A549 (cell line): Measurements from ENCODE around the gene STX12. TPM values are rescaled to one million over a fixed set of nuclear protein-coding genes. Genes with fewer than 3 reads are reported as not detected.

Experiments
- ATAC-seq, 2 experiments: fragments of 200-7000 bp in 1 of 2; fragments of >200 bp in 1 of 2; cut with Nextera tagmentation in 1 of 2; cut with Tn5 transposase in 1 of 2; 3 replicates each; pipeline versions ENCODE4 v1.8.0 to v1.9.1; 2018 to 2020; ENCODE audit warnings: mild to moderate bottlenecking in 1 of 2, moderate library complexity in 1 of 2
- CTCF ChIA-PET: fragments of 300-600 bp; sonication (Branson Sonifier 250); formaldehyde crosslinking; extraction: SDS; loops from one replicate; lab custom pipeline; 2021; ENCODE audit warnings: antibody characterized with exemption, inconsistent platforms; lab: Yijun Ruan, JAX
- POLR2A ChIA-PET: fragments of 350-600 bp; formaldehyde crosslinking; extraction: SDS; loops from one replicate; lab custom pipeline; 2021; ENCODE audit warnings: antibody characterized with exemption, inconsistent platforms; lab: Yijun Ruan, JAX
- DNase-seq, 2 experiments: peaks; one replicate each; pipeline versions ENCODE4 v3.0.0 to v3.0.0-alpha.2; 2011 to 2016; ENCODE audit warnings: low read depth in 1 of 2, low spot score in 1 of 2
- FAIRE-seq: peaks from 2 replicates; lab custom pipeline; 2011; peaks lifted over from hg19 to GRCh38; lab: Jason Lieb, UNC
- H3K27ac ChIP-seq, 2 experiments: fragments of >200 bp; sonication (Bioruptor Twin); formaldehyde crosslinking; 3 replicates each; pipeline ENCODE4 v1.5.1; 2016 to 2017
- H3K4me1 ChIP-seq: fragments of >200 bp; sonication (Bioruptor Twin); formaldehyde crosslinking; 3 replicates; pipeline ENCODE4 v1.6.1; 2016
- H3K4me2 ChIP-seq: fragments of >200 bp; sonication (Bioruptor Twin); formaldehyde crosslinking; 3 replicates; pipeline ENCODE4 v1.6.1; 2016
- H3K4me3 ChIP-seq: fragments of >200 bp; sonication (Bioruptor Twin); formaldehyde crosslinking; 3 replicates; pipeline ENCODE4 v1.5.1; 2016
- H3K9me3 ChIP-seq: fragments of >200 bp; sonication (Bioruptor Twin); formaldehyde crosslinking; 3 replicates; pipeline ENCODE4 v1.6.1; 2016
- BHLHE40 ChIP-seq: IDR thresholded peaks from 2 replicates; pipeline ENCODE4 v1.6.1; 2012; ENCODE audit warnings: low read depth, low read length, inconsistent platforms
- CEBPB ChIP-seq, 2 experiments: fragments of >200 bp in 1 of 2; sonication (Bioruptor Twin) in 1 of 2; formaldehyde crosslinking in 1 of 2; IDR thresholded peaks; 2 replicates each; pipeline ENCODE4 v1.6.1; 2012 to 2016
- CHD4 ChIP-seq: fragments of 200-600 bp; sonication (generic); IDR thresholded peaks from 2 replicates; pipeline ENCODE4 v1.6.1; 2016; ENCODE audit warnings: antibody characterized with exemption, mild to moderate bottlenecking, borderline replicate concordance
- EHMT2 ChIP-seq: fragments of 200-600 bp; sonication (generic); IDR thresholded peaks from 2 replicates; pipeline ENCODE4 v1.6.1; 2016; ENCODE audit warnings: antibody characterized with exemption, low read depth, mild to moderate bottlenecking, moderate library complexity
- EP300 ChIP-seq, 2 experiments: fragments of >200 bp; sonication (Bioruptor Twin); formaldehyde crosslinking; IDR thresholded peaks; 2 replicates in 1 of 2; 3 replicates in 1 of 2; pipeline ENCODE4 v1.6.1; 2016 to 2017
- FOSB ChIP-seq: fragments of 250-450 bp; sonication (Bioruptor Pico); IDR thresholded peaks from 2 replicates; pipeline ENCODE4 v1.5.0; 2020; ENCODE audit warnings: mild to moderate bottlenecking, moderate library complexity
- GATA3 ChIP-seq: IDR thresholded peaks from 2 replicates; pipeline ENCODE4 v1.6.1; 2012; ENCODE audit warnings: borderline replicate concordance
- HEYL ChIP-seq: fragments of 250-450 bp; sonication (Bioruptor Pico); IDR thresholded peaks from 2 replicates; pipeline ENCODE4 v1.8.0; 2021; ENCODE audit warnings: mild to moderate bottlenecking, moderate library complexity
- HOXA7 ChIP-seq: fragments of 250-450 bp; sonication (Bioruptor Pico); IDR thresholded peaks from 2 replicates; pipeline ENCODE4 v1.5.0; 2020; ENCODE audit warnings: mild to moderate bottlenecking, moderate library complexity
- JUN ChIP-seq, 2 experiments: fragments of >200 bp; sonication (Bioruptor Twin); formaldehyde crosslinking; IDR thresholded peaks; 2 replicates in 1 of 2; 3 replicates in 1 of 2; pipeline ENCODE4 v1.6.1; 2016 to 2017
- JUNB ChIP-seq: fragments of >200 bp; sonication (Bioruptor Twin); formaldehyde crosslinking; IDR thresholded peaks from 2 replicates; pipeline ENCODE4 v1.6.1; 2016
- MAFK ChIP-seq: fragments of 450-650 bp; IDR thresholded peaks from 2 replicates; pipeline ENCODE4 v1.6.1; 2014; ENCODE audit not compliant: partially characterized antibody
- NFE2L2 ChIP-seq: fragments of 150-350 bp; conservative IDR thresholded peaks from 2 replicates; pipeline ENCODE4 v1.6.1; 2014; ENCODE audit warnings: low read length
- NPAS2 ChIP-seq: fragments of 250-450 bp; sonication (Bioruptor Pico); IDR thresholded peaks from 2 replicates; pipeline ENCODE4 v1.8.0; 2022; ENCODE audit warnings: mild to moderate bottlenecking, moderate library complexity, borderline replicate concordance
- NR3C1 ChIP-seq: fragments of >200 bp; sonication (Bioruptor Twin); formaldehyde crosslinking; IDR thresholded peaks from 3 replicates; pipeline ENCODE4 v1.6.1; 2017
- PHF8 ChIP-seq: fragments of 200-600 bp; sonication (generic); IDR thresholded peaks from 2 replicates; pipeline ENCODE4 v1.6.1; 2016; ENCODE audit warnings: low read depth, mild to moderate bottlenecking, antibody characterized with exemption, moderate library complexity, borderline replicate concordance
- POLR2A ChIP-seq: IDR thresholded peaks from 2 replicates; pipeline ENCODE4 v1.6.1; 2012; ENCODE audit warnings: mild to moderate bottlenecking, low read length
- RCOR1 ChIP-seq: fragments of 150-350 bp; IDR thresholded peaks from 2 replicates; pipeline ENCODE4 v1.6.1; 2014; ENCODE audit warnings: antibody characterized with exemption, low read length, low read depth
- SMC3 ChIP-seq: fragments of >200 bp; sonication (Bioruptor Twin); formaldehyde crosslinking; IDR thresholded peaks from 3 replicates; pipeline ENCODE4 v1.6.1; 2018; ENCODE audit warnings: inconsistent platforms
- SREBF2 ChIP-seq: fragments of 450-650 bp; IDR thresholded peaks from 2 replicates; pipeline ENCODE4 v1.6.1; 2014; ENCODE audit warnings: mild to moderate bottlenecking, moderate library complexity
- TFCP2L1 ChIP-seq: fragments of 250-450 bp; sonication (Bioruptor Pico); IDR thresholded peaks from 2 replicates; pipeline ENCODE4 v1.5.0; 2021; ENCODE audit warnings: mild to moderate bottlenecking
- ZFP36 ChIP-seq: fragments of 450-650 bp; IDR thresholded peaks from 2 replicates; pipeline ENCODE4 v1.6.1; 2014; ENCODE audit warnings: borderline replicate concordance; ENCODE audit not compliant: partially characterized antibody
- ZSCAN20 ChIP-seq: fragments of 250-450 bp; sonication (Bioruptor Pico); IDR thresholded peaks from 2 replicates; pipeline ENCODE4 v1.8.0; 2022; ENCODE audit warnings: mild to moderate bottlenecking, moderate library complexity
- WGBS: methylation state at CpG from one replicate; pipeline ENCODE4 v1.1.6; 2017; ENCODE audit errors: missing lambda C conversion rate; 5-methylcytosine and 5-hydroxymethylcytosine counted together
- polyA plus RNA-seq, 4 experiments: library from polyadenylated mRNA; depleted of rRNA in 3 of 4; stranded (reverse); fragments of >200 nt; fragmentation: RNase III in 1 of 4; extraction: RNeasy Plus Mini Kit Qiagen cat#74134 plus additional on column Dnase treatment in 1 of 4; gene quantifications; 2 replicates in 3 of 4; 3 replicates in 1 of 4; pipeline ENCODE4 v1.2.3, GENCODE V29; 2011 to 2017
- TF ChIP-seq, protein P1 (sequence below): IDR thresholded peaks from 2 replicates; pipeline ENCODE4 v1.6.1; 2012
- TF ChIP-seq, protein P2 (sequence below): fragments of 150-350 bp; IDR thresholded peaks from 2 replicates; pipeline ENCODE4 v1.6.1; 2014; ENCODE audit warnings: low read depth, mild to moderate bottlenecking, low read length
- TF ChIP-seq, protein P3 (sequence below): IDR thresholded peaks from 2 replicates; pipeline ENCODE4 v1.6.1; 2012; ENCODE audit warnings: low read depth, borderline replicate concordance
- TF ChIP-seq, protein P4 (sequence below): fragments of >200 bp; sonication (Bioruptor Twin); formaldehyde crosslinking; IDR thresholded peaks from 3 replicates; pipeline ENCODE4 v1.6.1; 2016
- TF ChIP-seq, protein P5 (sequence below): fragments of 250-450 bp; sonication (Bioruptor Pico); IDR thresholded peaks from 2 replicates; pipeline ENCODE4 v1.5.0; 2020; ENCODE audit warnings: low read depth, mild to moderate bottlenecking, moderate library complexity
- TF ChIP-seq, protein P6 (sequence below): fragments of 250-450 bp; sonication (Bioruptor Pico); IDR thresholded peaks from 2 replicates; pipeline ENCODE4 v1.5.0; 2021; ENCODE audit warnings: mild to moderate bottlenecking, moderate library complexity, borderline replicate concordance

STX12 gene
- polyA plus RNA-seq, 2 of the 4 experiments (the other 2 are of a cell fraction), result 11.9 to 14.6 TPM

DNA sequence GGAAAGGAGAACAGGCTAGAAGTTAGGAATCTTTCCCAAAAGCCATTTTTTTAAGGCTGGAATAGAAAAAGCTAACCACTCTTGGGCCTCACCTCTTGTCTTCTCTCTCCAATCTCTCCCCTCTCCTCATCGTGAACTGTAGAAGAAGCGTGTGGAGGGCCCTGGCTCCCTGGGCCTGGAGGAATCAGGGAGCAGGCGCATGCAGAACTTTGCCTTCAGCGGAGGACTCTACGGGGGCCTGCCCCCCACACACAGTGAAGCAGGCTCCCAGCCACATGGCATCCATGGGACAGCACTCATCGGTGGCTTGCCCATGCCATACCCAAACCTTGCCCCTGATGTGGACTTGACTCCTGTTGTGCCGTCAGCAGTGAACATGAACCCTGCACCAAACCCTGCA is 76.9 kb downstream of the STX12 start:
- H3K9me3 ChIP-seq, result no peaks in the 10 kb centered on the region
- no peak for TF ChIP-seq CEBPB (IDR thresholded peaks at IDR 0.05)
- no peak for TF ChIP-seq HOXA7
- no peak for TF ChIP-seq FOSB (CRISPR knock-in tag)
- no peak for TF ChIP-seq ZSCAN20 (CRISPR knock-in tag)
- no peak for TF ChIP-seq EHMT2
- TF ChIP-seq, all 56 proteins: peak for 0
- ATAC-seq (no peak), DNase-seq (no peak), FAIRE-seq (no peak)
- H3K27ac ChIP-seq, result no peak overlapping the region
- CTCF ChIA-PET, result interaction anchor here (1.3 to 1.8 kb wide), 2 partner anchors 8 to 9 kb away, joined by 4 to 6 read pairs; no protein-coding TSS in a partner anchor
- no peaks in the 10 kb centered on the region for H3K4me1 ChIP-seq
- no peak overlapping the region for H3K4me3 ChIP-seq
- H3K4me2 ChIP-seq, result no peak overlapping the region
- WGBS, result 100% methylated on average over 5 of the region's 7 CpGs
- POLR2A ChIA-PET, result no interaction called here

DNA sequence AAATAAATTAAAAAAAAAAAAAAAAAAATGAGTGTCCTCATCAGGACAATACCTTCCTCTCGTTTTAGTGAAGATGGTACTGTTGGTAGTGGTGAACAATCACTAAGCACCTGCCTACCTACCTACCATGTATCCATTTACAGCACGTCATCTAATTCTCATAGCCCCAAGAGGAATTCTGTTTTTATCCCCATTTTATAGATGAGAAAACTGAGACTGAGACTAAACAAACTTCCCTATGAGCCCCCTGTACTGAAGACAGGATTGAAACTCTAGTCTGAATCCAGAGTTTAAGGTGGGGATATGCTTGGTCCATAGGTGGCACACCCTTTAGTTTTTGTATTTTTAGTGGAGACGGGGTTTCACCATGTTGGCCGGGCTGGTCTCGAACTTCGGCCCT is 82.1 kb downstream of the STX12 start:
- FAIRE-seq (no peak), DNase-seq (no peak), ATAC-seq (no peak)
- TF ChIP-seq HEYL (no peak), CHD4 (no peak), JUNB (no peak), NR3C1 (no peak), GATA3 (no peak), BHLHE40 (no peak), POLR2A (no peak), FOSB (CRISPR knock-in tag) (no peak), HOXA7 (no peak), NPAS2 (CRISPR knock-in tag) (no peak), CEBPB (IDR thresholded peaks at IDR 0.05) (no peak), PHF8 (no peak), TFCP2L1 (CRISPR knock-in tag) (no peak), ZFP36 (no peak)
- TF ChIP-seq, protein P1, sequence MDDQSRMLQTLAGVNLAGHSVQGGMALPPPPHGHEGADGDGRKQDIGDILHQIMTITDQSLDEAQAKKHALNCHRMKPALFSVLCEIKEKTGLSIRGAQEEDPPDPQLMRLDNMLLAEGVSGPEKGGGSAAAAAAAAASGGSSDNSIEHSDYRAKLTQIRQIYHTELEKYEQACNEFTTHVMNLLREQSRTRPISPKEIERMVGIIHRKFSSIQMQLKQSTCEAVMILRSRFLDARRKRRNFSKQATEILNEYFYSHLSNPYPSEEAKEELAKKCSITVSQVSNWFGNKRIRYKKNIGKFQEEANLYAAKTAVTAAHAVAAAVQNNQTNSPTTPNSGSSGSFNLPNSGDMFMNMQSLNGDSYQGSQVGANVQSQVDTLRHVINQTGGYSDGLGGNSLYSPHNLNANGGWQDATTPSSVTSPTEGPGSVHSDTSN, result no peak
- TF ChIP-seq, protein P2, sequence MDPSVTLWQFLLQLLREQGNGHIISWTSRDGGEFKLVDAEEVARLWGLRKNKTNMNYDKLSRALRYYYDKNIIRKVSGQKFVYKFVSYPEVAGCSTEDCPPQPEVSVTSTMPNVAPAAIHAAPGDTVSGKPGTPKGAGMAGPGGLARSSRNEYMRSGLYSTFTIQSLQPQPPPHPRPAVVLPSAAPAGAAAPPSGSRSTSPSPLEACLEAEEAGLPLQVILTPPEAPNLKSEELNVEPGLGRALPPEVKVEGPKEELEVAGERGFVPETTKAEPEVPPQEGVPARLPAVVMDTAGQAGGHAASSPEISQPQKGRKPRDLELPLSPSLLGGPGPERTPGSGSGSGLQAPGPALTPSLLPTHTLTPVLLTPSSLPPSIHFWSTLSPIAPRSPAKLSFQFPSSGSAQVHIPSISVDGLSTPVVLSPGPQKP, result no peak
- WGBS, result 83% methylated on average over 6 of the region's 6 CpGs
- POLR2A ChIA-PET, result no interaction called here
- no peak overlapping the region for H3K27ac ChIP-seq
- H3K4me3 ChIP-seq, result no peak overlapping the region
- H3K9me3 ChIP-seq, result no peaks in the 10 kb centered on the region
- H3K4me1 ChIP-seq, result no peaks in the 10 kb centered on the region
- CTCF ChIA-PET, result interaction anchor here (6.0 kb wide), 1 partner anchor 121 kb away, joined by 126 read pairs; no protein-coding TSS in a partner anchor
- H3K4me2 ChIP-seq, result no peak overlapping the region

DNA sequence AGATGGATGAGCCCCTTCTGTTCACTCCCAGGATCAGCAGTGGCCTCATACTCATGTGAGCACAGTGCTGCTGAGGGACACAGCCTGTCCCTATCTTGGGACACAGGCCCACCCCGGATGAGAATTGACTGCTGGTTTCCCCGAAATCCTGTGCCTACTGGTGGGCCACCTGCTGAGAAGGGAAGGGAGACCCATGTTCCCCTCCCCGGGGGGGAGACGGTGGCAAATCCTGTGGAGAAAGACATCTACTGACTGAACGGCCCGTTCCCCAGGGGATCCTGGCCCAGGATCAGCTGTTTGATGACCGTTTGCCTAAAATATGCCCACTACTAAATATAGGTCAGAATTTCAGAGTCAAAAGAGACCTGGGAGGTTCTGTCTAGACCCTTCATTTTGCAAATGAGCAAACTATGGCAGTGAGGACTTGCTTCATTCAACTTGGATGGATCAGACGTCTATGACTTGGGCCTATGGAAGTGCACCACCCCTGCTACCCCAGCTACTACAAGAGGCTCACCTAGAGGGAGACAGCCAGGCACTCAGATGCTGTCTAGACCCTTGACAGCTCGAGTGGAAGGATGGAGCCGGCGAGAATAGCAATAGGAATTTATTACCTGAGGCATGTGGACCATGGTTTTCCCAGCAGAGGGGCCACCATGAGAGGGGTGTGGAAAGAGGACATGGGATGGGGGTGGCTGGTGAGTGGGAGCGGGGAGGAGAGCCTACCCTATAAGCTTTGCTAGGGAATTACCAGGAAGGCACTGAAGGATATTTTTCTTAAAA is 83.7 kb downstream of the STX12 start:
- Histone ChIP-seq H3K27ac (no peak overlapping the region), H3K9me3 (no peaks in the 10 kb centered on the region), H3K4me1 (no peaks in the 10 kb centered on the region), H3K4me2 (no peak overlapping the region), H3K4me3 (no peak overlapping the region)
- ChIA-PET POLR2A (no interaction called here), CTCF (interaction anchor here (0.9 to 6.0 kb wide), 20 partner anchors 9 to 352 kb away, joined by 3 to 126 read pairs (median 4); no protein-coding TSS in a partner anchor)
- 71% methylated on average over 8 of the region's 12 CpGs for WGBS
- ATAC-seq, result no peak
- DNase-seq, result no peak
- no peak for FAIRE-seq
- no peak for TF ChIP-seq EHMT2
- no peak for TF ChIP-seq MAFK
- TF ChIP-seq, protein P3, sequence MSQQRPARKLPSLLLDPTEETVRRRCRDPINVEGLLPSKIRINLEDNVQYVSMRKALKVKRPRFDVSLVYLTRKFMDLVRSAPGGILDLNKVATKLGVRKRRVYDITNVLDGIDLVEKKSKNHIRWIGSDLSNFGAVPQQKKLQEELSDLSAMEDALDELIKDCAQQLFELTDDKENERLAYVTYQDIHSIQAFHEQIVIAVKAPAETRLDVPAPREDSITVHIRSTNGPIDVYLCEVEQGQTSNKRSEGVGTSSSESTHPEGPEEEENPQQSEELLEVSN, result no peak
- no peak for TF ChIP-seq EP300 (IDR thresholded peaks at IDR 0.05)
- no peak for TF ChIP-seq CEBPB (IDR thresholded peaks at IDR 0.05)
- TF ChIP-seq NR3C1, result no peak
- no peak for TF ChIP-seq NFE2L2
- no peak for TF ChIP-seq SMC3
- TF ChIP-seq, protein P4, sequence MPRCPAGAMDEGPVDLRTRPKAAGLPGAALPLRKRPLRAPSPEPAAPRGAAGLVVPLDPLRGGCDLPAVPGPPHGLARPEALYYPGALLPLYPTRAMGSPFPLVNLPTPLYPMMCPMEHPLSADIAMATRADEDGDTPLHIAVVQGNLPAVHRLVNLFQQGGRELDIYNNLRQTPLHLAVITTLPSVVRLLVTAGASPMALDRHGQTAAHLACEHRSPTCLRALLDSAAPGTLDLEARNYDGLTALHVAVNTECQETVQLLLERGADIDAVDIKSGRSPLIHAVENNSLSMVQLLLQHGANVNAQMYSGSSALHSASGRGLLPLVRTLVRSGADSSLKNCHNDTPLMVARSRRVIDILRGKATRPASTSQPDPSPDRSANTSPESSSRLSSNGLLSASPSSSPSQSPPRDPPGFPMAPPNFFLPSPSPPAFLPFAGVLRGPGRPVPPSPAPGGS, result no peak
- TF ChIP-seq HEYL, result no peak
- TF ChIP-seq, protein P5, sequence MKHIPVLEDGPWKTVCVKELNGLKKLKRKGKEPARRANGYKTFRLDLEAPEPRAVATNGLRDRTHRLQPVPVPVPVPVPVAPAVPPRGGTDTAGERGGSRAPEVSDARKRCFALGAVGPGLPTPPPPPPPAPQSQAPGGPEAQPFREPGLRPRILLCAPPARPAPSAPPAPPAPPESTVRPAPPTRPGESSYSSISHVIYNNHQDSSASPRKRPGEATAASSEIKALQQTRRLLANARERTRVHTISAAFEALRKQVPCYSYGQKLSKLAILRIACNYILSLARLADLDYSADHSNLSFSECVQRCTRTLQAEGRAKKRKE (CRISPR knock-in tag), result no peak
- no peak for TF ChIP-seq SREBF2
- TF ChIP-seq, protein P6, sequence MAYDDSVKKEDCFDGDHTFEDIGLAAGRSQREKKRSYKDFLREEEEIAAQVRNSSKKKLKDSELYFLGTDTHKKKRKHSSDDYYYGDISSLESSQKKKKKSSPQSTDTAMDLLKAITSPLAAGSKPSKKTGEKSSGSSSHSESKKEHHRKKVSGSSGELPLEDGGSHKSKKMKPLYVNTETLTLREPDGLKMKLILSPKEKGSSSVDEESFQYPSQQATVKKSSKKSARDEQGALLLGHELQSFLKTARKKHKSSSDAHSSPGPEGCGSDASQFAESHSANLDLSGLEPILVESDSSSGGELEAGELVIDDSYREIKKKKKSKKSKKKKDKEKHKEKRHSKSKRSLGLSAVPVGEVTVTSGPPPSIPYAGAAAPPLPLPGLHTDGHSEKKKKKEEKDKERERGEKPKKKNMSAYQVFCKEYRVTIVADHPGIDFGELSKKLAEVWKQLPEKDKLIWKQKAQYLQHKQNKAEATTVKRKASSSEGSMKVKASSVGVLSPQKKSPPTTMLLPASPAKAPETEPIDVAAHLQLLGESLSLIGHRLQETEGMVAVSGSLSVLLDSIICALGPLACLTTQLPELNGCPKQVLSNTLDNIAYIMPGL, result no peak
- no peak for TF ChIP-seq RCOR1
- TF ChIP-seq JUN (IDR thresholded peaks at IDR 0.05), result no peak
